Measurements from ENCODE around the gene SLC39A2. TPM values are rescaled to one million over a fixed set of nuclear protein-coding genes. Genes with fewer than 3 reads are reported as not detected.

The SLC39A2 gene
- total and polyA plus RNA-seq, 2 experiments from 2014 or later: not detected

GRCh38 chr14:20998139-20998538, 954 bp upstream of the SLC39A2 start:
- Histone ChIP-seq H4K20me1 (replicated peaks; ENCODE audit: insufficient read depth) (no peaks in the 10 kb centered on the region; the same call in 1 of the 2 replicates), H3K9me2 (ENCODE audit: insufficient read depth) (no peaks in the 10 kb centered on the region), H3K79me2 (replicated peaks; ENCODE audit: insufficient read depth) (no peaks in the 10 kb centered on the region), H3K4me2 (0 out of 2 replicates have a peak overlapping the region, but pooled peaks have one; percentile 41), H3K27ac (ENCODE audit: low read depth) (no peak overlapping the region; the same call in 1 of the 2 replicates), H3F3A (replicated peaks; ENCODE audit: low read depth) (0 out of 2 replicates have a peak, but pooled peaks cover 4% of the 10 kb centered on the region), H2AFZ (no peak overlapping the region), H3K27me3 (ENCODE audit: insufficient read depth) (no peaks in the 10 kb centered on the region), H3K4me1 (ENCODE audit: insufficient read depth) (peaks cover 6% of the 10 kb centered on the region), H3K36me3 (ENCODE audit: insufficient read depth) (peaks cover 33% of the 10 kb centered on the region), H3K4me3 (no peak overlapping the region)
- Mint-ChIP-seq H3K36me3 (ENCODE audit: low read depth) (peaks cover 35% of the 10 kb centered on the region), H3K4me3 (peak overlapping the region; percentile 27; the same call in 1 of the 3 replicates), H3K27ac (peak overlapping the region; percentile 11; the same call in 1 of the 2 replicates), H3K27me3 (ENCODE audit: insufficient read depth, low read depth, poor library complexity) (peaks cover 2% of the 10 kb centered on the region), H3K4me1 (peaks cover 23% of the 10 kb centered on the region), H3K9me3 (no peaks in the 10 kb centered on the region)
- DNase-seq (ENCODE audit: low spot score) (peak; percentile 20), ATAC-seq (peak; percentile 66)
- no peak for TF ChIP-seq ETS1 (IDR thresholded peaks at IDR 0.05)
- TF ChIP-seq ZNF331 (CRISPR knock-in tag; IDR thresholded peaks at IDR 0.05; ENCODE audit: low read depth): no peak
- no peak for TF ChIP-seq REST (IDR thresholded peaks at IDR 0.05; ENCODE audit: unreplicated experiment)
- TF ChIP-seq EZH2phosphoT487 (IDR thresholded peaks at IDR 0.05; ENCODE audit: unreplicated experiment): no peak
- no peak for TF ChIP-seq ZNF114 (CRISPR knock-in tag; IDR thresholded peaks at IDR 0.05)
- TF ChIP-seq POLR2AphosphoS5 (IDR thresholded peaks at IDR 0.05; ENCODE audit: low read depth): no peak
- TF ChIP-seq NANOG (IDR thresholded peaks at IDR 0.05; ENCODE audit: borderline replicate concordance): no peak
- no peak for TF ChIP-seq CTCF (conservative IDR thresholded peaks at IDR 0.05; ENCODE audit: low read depth in 2 of 2)
- no peak for TF ChIP-seq STAT1 (IDR thresholded peaks at IDR 0.05; ENCODE audit: unreplicated experiment)
- no peak for TF ChIP-seq CREB1 (CRISPR knock-in tag; IDR thresholded peaks at IDR 0.05; ENCODE audit: low read depth)
- TF ChIP-seq EZH2 (IDR thresholded peaks at IDR 0.05; ENCODE audit: low read depth, unreplicated experiment): no peak
- TF ChIP-seq JUNB (IDR thresholded peaks at IDR 0.05; ENCODE audit: unreplicated experiment): no peak
- TF ChIP-seq ZNF462 (CRISPR knock-in tag; IDR thresholded peaks at IDR 0.05): no peak
